ENCODE measurements around the gene MAL. TPM values are rescaled to one million over a fixed set of nuclear protein-coding genes. Genes with fewer than 3 reads are reported as not detected.

Gene MAL
- total and polyA plus RNA-seq, 2 of the 4 experiments (the other 2 are of a cell fraction) = not detected

GRCh38 chr2:95015261-95015912, 10.1 kb upstream of the MAL start:
- H3K9me3 ChIP-seq (ENCODE audit: control insufficient read depth, insufficient read depth, low read length) = no peaks in the 10 kb centered on the region
- H2AK9ac ChIP-seq (replicated peaks; ENCODE audit: low read depth, low read length, poor library complexity) = no peak overlapping the region
- intact Hi-C loops (cut with micrococcal nuclease) = no loop called here
- H3K4me3 ChIP-seq (ENCODE audit: insufficient read depth, low read depth, low read length) = no peak overlapping the region
- H3K23ac ChIP-seq (ENCODE audit: low read depth, low read length) = no peak overlapping the region
- no peak overlapping the region for H4K91ac ChIP-seq (ENCODE audit: insufficient read depth, low read depth, low read length)
- H2BK15ac ChIP-seq (ENCODE audit: low read depth, low read length) = no peak overlapping the region
- no peak overlapping the region for H4K5ac ChIP-seq (ENCODE audit: low read depth, low read length)
- H3K9me1 ChIP-seq (ENCODE audit: insufficient read depth, low read length) = no peaks in the 10 kb centered on the region
- DNase-seq = no peak
- BruUV-seq (replicated peaks) = no TSS peak
- in situ Hi-C loops (cut with MboI; ENCODE audit: low sequenced_read_pairs) = no loop called here
- H3K4ac ChIP-seq (ENCODE audit: low read depth, low read length) = no peak overlapping the region
- no peak overlapping the region for H3K27ac ChIP-seq (ENCODE audit: insufficient read depth, low read length)
- H2AFZ ChIP-seq (replicated peaks; ENCODE audit: low read length, poor library complexity) = no peak overlapping the region
- ATAC-seq (ENCODE audit: low read depth) = no peak
- H2BK120ac ChIP-seq (ENCODE audit: low read depth, low read length) = no peak overlapping the region
- H3K9ac ChIP-seq (ENCODE audit: low read depth, low read length) = no peak overlapping the region
- no peaks in the 10 kb centered on the region for H3K36me3 ChIP-seq (ENCODE audit: control insufficient read depth, insufficient read depth, low read length)
- no peak overlapping the region for H3K4me2 ChIP-seq (ENCODE audit: low read depth, low read length)
- ChIA-PET POLR2A (ENCODE audit: unreplicated experiment) (no interaction called here), CTCF (no interaction called here)
- no peak overlapping the region for H3K14ac ChIP-seq (replicated peaks; ENCODE audit: low read depth, low read length)
- H4K8ac ChIP-seq (ENCODE audit: low read depth in 2 of 2, low read length in 2 of 2) = no peak overlapping the region
- H3K27me3 ChIP-seq (ENCODE audit: control insufficient read depth, insufficient read depth, low read length) = peaks cover 37% of the 10 kb centered on the region; the same call in 1 of the 2 replicates
- H2AK5ac ChIP-seq (ENCODE audit: low read depth, low read length) = no peak overlapping the region
- no peak overlapping the region for H2BK20ac ChIP-seq (ENCODE audit: low read depth, low read length)
- WGBS, 2 experiments (ENCODE audit: extremely low coverage in 2 of 2, insufficient read length in 1 of 2) = 69% methylated on average over 9 of the region's 15 CpGs; no CpG with 5 or more reads in 1 of the 2 experiments
- no peak overlapping the region for H3K18ac ChIP-seq (ENCODE audit: low read depth, low read length)
- H3K79me1 ChIP-seq (ENCODE audit: low read depth in 1 of 2, low read length in 2 of 2) = no peaks in the 10 kb centered on the region
- no peak overlapping the region for H2BK5ac ChIP-seq (ENCODE audit: low read depth, low read length, poor library complexity, severe bottlenecking)
- no peak overlapping the region for H3K56ac ChIP-seq (ENCODE audit: extremely low read depth, insufficient read depth, low read length)
- no peak for TF ChIP-seq FOS (IDR thresholded peaks at IDR 0.05; ENCODE audit: low read depth, low read length)
- no peak for TF ChIP-seq ELK1 (IDR thresholded peaks at IDR 0.05; ENCODE audit: borderline replicate concordance, low read depth, low read length)
- TF ChIP-seq MAZ (IDR thresholded peaks at IDR 0.05; ENCODE audit: borderline replicate concordance, low read depth, low read length) = no peak
- no peaks in the 10 kb centered on the region for H4K20me1 ChIP-seq (ENCODE audit: insufficient read depth, low read length)
- no peaks in the 10 kb centered on the region for H3K4me1 ChIP-seq (ENCODE audit: control insufficient read depth, insufficient read depth, low read length)
- dilution Hi-C loops (cut with HindIII; ENCODE audit: low sequenced_read_pairs, unreplicated experiment) = no loop called here

Data from IMR-90 (cell line).